ENCODE data around the gene PPP4R2. TPM values are rescaled to one million over a fixed set of nuclear protein-coding genes. Genes with fewer than 3 reads are reported as not detected.

PPP4R2 gene, protein sequence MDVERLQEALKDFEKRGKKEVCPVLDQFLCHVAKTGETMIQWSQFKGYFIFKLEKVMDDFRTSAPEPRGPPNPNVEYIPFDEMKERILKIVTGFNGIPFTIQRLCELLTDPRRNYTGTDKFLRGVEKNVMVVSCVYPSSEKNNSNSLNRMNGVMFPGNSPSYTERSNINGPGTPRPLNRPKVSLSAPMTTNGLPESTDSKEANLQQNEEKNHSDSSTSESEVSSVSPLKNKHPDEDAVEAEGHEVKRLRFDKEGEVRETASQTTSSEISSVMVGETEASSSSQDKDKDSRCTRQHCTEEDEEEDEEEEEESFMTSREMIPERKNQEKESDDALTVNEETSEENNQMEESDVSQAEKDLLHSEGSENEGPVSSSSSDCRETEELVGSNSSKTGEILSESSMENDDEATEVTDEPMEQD
- 62.3 TPM for total RNA-seq (2013)
- polyA plus RNA-seq (10 to 100 TPM; 14.3 to 25.4 (median 18.7) TPM), polyA minus RNA-seq (8.7 and 16.0 TPM in 2 replicates), total RNA-seq (186 to 403 (median 246) reads per million in 11 experiments)

DNA sequence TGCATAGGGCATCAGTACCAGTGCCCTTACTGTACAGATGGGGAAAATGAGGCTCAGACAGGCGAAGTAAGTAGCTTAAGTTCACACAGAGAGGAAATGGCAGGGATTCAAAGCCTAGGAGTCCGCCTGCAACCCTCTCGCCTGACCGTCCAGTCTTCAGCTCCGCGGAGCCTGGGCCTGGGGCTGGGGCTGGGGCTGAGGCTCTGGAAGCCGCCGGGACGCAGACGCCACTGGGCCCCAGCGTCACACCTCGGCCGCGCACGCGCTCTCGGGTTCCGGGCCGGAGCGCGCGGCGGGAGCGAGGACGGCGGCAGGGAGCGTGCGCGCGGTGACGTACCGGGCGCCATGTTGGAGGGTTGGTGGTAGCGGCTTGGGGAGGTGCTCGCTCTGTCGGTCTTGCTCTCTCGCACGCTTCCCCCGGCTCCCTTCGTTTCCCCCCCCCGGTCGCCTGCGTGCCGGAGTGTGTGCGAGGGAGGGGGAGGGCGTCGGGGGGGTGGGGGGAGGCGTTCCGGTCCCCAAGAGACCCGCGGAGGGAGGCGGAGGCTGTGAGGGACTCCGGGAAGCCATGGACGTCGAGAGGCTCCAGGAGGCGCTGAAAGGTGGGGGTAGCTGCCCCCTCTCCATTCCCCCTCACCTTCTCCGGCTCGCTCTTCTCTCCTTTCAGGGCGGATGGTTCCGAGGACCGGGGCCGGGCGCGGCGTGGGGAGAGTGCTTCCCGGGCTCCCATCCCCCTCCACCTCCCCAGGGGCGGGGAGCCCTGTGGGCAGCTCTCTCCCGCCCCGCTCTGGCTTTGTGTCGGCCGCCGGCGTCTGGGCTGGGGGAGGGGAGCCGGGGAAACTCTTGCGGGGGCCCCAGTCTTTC, at the start of gene PPP4R2:
Gene PPP4R2, plus strand, starts transcription at position 339 of the 861 bp plus-strand sequence. Its CDS starts 227 bp downstream, at position 566.
- TF ChIP-seq, protein P1, sequence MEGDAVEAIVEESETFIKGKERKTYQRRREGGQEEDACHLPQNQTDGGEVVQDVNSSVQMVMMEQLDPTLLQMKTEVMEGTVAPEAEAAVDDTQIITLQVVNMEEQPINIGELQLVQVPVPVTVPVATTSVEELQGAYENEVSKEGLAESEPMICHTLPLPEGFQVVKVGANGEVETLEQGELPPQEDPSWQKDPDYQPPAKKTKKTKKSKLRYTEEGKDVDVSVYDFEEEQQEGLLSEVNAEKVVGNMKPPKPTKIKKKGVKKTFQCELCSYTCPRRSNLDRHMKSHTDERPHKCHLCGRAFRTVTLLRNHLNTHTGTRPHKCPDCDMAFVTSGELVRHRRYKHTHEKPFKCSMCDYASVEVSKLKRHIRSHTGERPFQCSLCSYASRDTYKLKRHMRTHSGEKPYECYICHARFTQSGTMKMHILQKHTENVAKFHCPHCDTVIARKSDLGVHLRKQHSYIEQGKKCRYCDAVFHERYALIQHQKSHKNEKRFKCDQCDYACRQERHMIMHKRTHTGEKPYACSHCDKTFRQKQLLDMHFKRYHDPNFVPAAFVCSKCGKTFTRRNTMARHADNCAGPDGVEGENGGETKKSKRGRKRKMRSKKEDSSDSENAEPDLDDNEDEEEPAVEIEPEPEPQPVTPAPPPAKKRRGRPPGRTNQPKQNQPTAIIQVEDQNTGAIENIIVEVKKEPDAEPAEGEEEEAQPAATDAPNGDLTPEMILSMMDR (IDR thresholded peaks at IDR 0.05) = no peak
- peaks cover 0 to 2% (median 0%) of the 10 kb centered on the region in 3 donors for H3K27me3 Mint-ChIP-seq (ENCODE audit: low read depth in 3 of 3)
- no peaks in the 10 kb centered on the region for H3K9me3 ChIP-seq (replicated peaks in 1 of 2; ENCODE audit: control insufficient read depth in 1 of 2, insufficient read depth in 1 of 2, low read length in 2 of 2)
- H3K27me3 ChIP-seq (ENCODE audit: control insufficient read depth in 2 of 2, insufficient read depth in 2 of 2, low read length in 2 of 2) = no peaks in the 10 kb centered on the region
- peak within 1 kb of the TSS; percentile 93 for H3K9ac ChIP-seq (ENCODE audit: insufficient read depth, low read length, poor library complexity, severe bottlenecking)
- peaks cover 33% of the 10 kb centered on the region for H3K4me1 Mint-ChIP-seq
- peak within 1 kb of the TSS; percentile 83 to 89 for H3K4me3 Mint-ChIP-seq
- H4K20me1 ChIP-seq (ENCODE audit: insufficient read depth, low read length) = peaks cover 38% of the 10 kb centered on the region
- peak within 1 kb of the TSS; percentile 97 for H2AFZ ChIP-seq (ENCODE audit: insufficient read depth, low read depth, low read length, poor library complexity, severe bottlenecking)
- peaks cover 21 to 26% of the 10 kb centered on the region in 2 donors for H3K36me3 Mint-ChIP-seq
- H3K9me3 Mint-ChIP-seq = no peaks in the 10 kb centered on the region
- DNase-seq = peak; percentile 87 to 93 (median 88)
- peaks cover 10 to 35% of the 10 kb centered on the region in 2 donors for H3K36me3 ChIP-seq (replicated peaks in 1 of 2; ENCODE audit: control insufficient read depth in 1 of 2, insufficient read depth in 2 of 2, low read length in 2 of 2)
- H3K79me2 ChIP-seq (ENCODE audit: insufficient read depth, low read length) = peaks cover 49% of the 10 kb centered on the region
- H3K4me1 ChIP-seq (ENCODE audit: control insufficient read depth in 1 of 2, insufficient read depth in 2 of 2, low read length in 2 of 2) = peaks cover 25 to 40% of the 10 kb centered on the region in 2 donors
- H3K27ac Mint-ChIP-seq = peak within 1 kb of the TSS; percentile 82 to 96 (median 95)
- H3K27ac ChIP-seq (ENCODE audit: low read depth in 1 of 2, low read length in 2 of 2) = peak within 1 kb of the TSS; percentile 90 to 96
- peak within 1 kb of the TSS; percentile 82 to 98 (median 96) for H3K4me3 ChIP-seq (replicated peaks in 1 of 3; ENCODE audit: low read depth in 2 of 3, low read length in 3 of 3)
- WGBS (ENCODE audit: insufficient coverage) = 5% methylated on average over 26 of the region's 75 CpGs
- peak within 1 kb of the TSS; percentile 98 for H3K4me2 ChIP-seq (replicated peaks; ENCODE audit: extremely low read depth, low read length, poor library complexity, severe bottlenecking)
- intact Hi-C loops (cut with micrococcal nuclease) = loop anchor here in 1 of 2 donors (5.0 to 10.0 kb wide), 2 partner anchors 52 to 149 kb away; partner anchors contain the start of gene SHQ1

Data from CD14-positive monocyte (primary cell).